Esophagus squamous epithelium (tissue), 5 donors: ENCODE measurements around the gene OR1J4. TPM values are rescaled to one million over a fixed set of nuclear protein-coding genes. Genes with fewer than 3 reads are reported as not detected.

ENCODE experiments used
- DNase-seq: peaks from one replicate; lab custom pipeline; 2025; lab: John Stamatoyannopoulos, UW
- H3K27ac ChIP-seq, 4 donors: fragments of 200-600 bp; sonication (generic); one replicate each; pipeline ENCODE4 v1.5.1; 2016 to 2019; ENCODE audit warnings: mild to moderate bottlenecking in 1 of 4
- H3K27me3 ChIP-seq, 4 donors: fragments of 200-600 bp; sonication (generic); 1 replicate in 3 of 4; 2 replicates in 1 of 4; pipeline versions ENCODE4 v1.5.1 to v1.6.0; 2017 to 2021; ENCODE audit warnings: antibody characterized with exemption in 1 of 4
- H3K36me3 ChIP-seq, 3 donors: fragments of 200-600 bp; sonication (generic); one replicate each; pipeline ENCODE4 v1.5.1; 2016 to 2019
- H3K4me1 ChIP-seq, 3 donors: fragments of 200-600 bp; sonication (generic); one replicate each; pipeline ENCODE4 v1.5.1; 2017 to 2019
- H3K4me3 ChIP-seq, 4 donors: fragments of 200-600 bp; sonication (generic); 1 replicate in 3 of 4; 2 replicates in 1 of 4; pipeline ENCODE4 v1.5.1; 2016 to 2019; ENCODE audit warnings: mild to moderate bottlenecking in 2 of 4, moderate library complexity in 1 of 4
- H3K9me3 ChIP-seq, 3 donors: fragments of 200-600 bp; sonication (generic); one replicate each; pipeline ENCODE4 v1.5.1; 2016 to 2019
- POLR2A ChIP-seq, 4 donors: fragments of 450-650 bp; IDR thresholded peaks; one replicate each; pipeline ENCODE4 v1.6.1; 2017; ENCODE audit warnings: antibody characterized with exemption in 4 of 4, mild to moderate bottlenecking in 4 of 4, moderate library complexity in 3 of 4
- WGBS, 2 donors: methylation state at CpG; one replicate each; pipeline ENCODE4 v1.1.5; 2018; 5-methylcytosine and 5-hydroxymethylcytosine counted together
- intact Hi-C: fragments of 100-400 bp; cut with DNase I; formaldehyde crosslinking; loops from one replicate; pipeline ENCODE4 v1.15.0; 2022
- total RNA-seq, 4 donors: library from RNA; depleted of rRNA; stranded (reverse); fragments of >200 nt; gene quantifications; one replicate each; pipeline ENCODE4 v1.1.0, GENCODE V29; 2016
- TF ChIP-seq, protein P1 (sequence below), 6 experiments: fragments of 450-650 bp in 4 of 6; fragments of 200-600 bp in 2 of 6; sonication (generic) in 2 of 6; IDR thresholded peaks; one replicate each; pipeline ENCODE4 v1.5.1; 2016 to 2019; ENCODE audit warnings: antibody characterized with exemption in 6 of 6, mild to moderate bottlenecking in 4 of 6, moderate library complexity in 4 of 6
- donor health status: DM: yes; HTN: yes; CAD: no.

The OR1J4 gene
- total RNA-seq, 4 donors from 2014 or later = not detected

DNA sequence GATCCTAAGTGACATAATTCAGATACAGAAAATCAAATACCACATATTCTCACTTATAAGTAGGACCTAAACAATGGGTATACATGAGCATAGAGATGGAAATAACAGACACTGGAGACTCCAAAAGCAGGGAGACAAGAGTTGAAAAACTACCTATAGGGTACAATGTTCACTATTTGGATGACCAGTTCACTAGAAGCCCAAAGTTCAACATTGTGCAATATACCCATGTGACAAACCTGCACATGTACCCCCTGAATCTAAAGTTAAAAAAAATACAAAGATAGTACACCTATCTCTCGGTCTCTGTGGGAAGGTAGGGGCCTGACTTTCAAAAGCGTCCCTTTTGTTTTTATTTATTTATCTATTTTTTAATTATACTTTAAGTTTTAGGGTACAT, 19.8 kb downstream of the OR1J4 start:
- Histone ChIP-seq H3K27ac (no peak overlapping the region), H3K27me3 (no peaks in the 10 kb centered on the region), H3K36me3 (no peaks in the 10 kb centered on the region), H3K9me3 (no peaks in the 10 kb centered on the region), H3K4me3 (no peak overlapping the region), H3K4me1 (no peaks in the 10 kb centered on the region)
- TF ChIP-seq, protein P1, sequence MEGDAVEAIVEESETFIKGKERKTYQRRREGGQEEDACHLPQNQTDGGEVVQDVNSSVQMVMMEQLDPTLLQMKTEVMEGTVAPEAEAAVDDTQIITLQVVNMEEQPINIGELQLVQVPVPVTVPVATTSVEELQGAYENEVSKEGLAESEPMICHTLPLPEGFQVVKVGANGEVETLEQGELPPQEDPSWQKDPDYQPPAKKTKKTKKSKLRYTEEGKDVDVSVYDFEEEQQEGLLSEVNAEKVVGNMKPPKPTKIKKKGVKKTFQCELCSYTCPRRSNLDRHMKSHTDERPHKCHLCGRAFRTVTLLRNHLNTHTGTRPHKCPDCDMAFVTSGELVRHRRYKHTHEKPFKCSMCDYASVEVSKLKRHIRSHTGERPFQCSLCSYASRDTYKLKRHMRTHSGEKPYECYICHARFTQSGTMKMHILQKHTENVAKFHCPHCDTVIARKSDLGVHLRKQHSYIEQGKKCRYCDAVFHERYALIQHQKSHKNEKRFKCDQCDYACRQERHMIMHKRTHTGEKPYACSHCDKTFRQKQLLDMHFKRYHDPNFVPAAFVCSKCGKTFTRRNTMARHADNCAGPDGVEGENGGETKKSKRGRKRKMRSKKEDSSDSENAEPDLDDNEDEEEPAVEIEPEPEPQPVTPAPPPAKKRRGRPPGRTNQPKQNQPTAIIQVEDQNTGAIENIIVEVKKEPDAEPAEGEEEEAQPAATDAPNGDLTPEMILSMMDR (IDR thresholded peaks at IDR 0.05) = no peak
- no peak for TF ChIP-seq POLR2A (IDR thresholded peaks at IDR 0.05)
- no peak for DNase-seq
- intact Hi-C loops = no loop called here
- WGBS, 2 donors = 57 to 65% methylated on average over 2 of the region's 2 CpGs

DNA sequence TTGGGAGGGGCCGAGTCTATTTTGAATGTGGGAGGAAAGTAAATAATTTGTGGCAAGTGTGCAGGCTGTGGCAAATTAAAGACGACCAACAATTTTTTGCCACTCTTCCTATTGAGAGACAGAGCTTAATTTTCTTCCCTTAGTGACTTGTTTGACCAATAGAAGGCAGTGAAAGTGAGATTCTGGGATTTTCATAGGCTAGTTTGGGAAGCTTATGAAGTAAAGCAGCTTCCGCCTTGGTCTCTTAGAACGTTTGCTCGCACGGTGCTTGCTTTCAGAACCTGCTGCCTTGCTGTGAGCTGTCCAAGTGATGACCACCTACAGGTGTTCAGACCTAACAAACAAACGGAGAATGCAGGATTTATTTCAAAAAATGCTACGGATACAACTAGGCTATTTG, 27.3 kb downstream of the OR1J4 start:
- peaks cover 0 to 2% (median 0%) of the 10 kb centered on the region in 3 donors for H3K4me1 ChIP-seq
- intact Hi-C loops = no loop called here
- no peak overlapping the region for H3K4me3 ChIP-seq
- H3K27me3 ChIP-seq = no peaks in the 10 kb centered on the region
- no peaks in the 10 kb centered on the region for H3K9me3 ChIP-seq
- TF ChIP-seq POLR2A (IDR thresholded peaks at IDR 0.05) = no peak
- TF ChIP-seq, protein P1 (IDR thresholded peaks at IDR 0.05) = no peak
- no peak overlapping the region for H3K27ac ChIP-seq
- 53 to 71% methylated on average over 8 of the region's 8 CpGs for WGBS, 2 donors
- no peaks in the 10 kb centered on the region for H3K36me3 ChIP-seq
- no peak for DNase-seq

DNA sequence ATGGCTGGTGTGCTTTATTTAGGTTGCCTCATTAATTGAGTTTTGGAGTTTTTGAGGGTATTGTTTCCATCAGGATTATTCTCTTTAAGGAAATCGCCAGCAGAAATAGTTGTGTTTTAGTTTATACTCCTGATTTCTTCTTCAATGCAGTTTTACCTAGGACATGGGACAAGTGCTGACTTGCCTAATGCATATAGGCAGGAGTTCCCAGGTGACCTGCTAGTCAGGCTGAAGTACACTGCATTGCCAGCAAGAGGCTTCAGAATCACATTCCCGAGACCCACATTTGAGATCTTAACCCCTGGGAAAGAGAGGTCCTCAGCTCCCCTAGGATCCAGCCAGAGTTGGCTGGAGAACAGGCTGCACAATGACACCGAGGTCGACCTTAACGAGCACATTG, 32.4 kb downstream of the OR1J4 start:
- no peaks in the 10 kb centered on the region for H3K27me3 ChIP-seq
- intact Hi-C loops = no loop called here
- H3K36me3 ChIP-seq = no peaks in the 10 kb centered on the region
- no peak overlapping the region for H3K27ac ChIP-seq
- TF ChIP-seq, protein P1 (IDR thresholded peaks at IDR 0.05) = no peak
- TF ChIP-seq POLR2A (IDR thresholded peaks at IDR 0.05) = no peak
- no peak for DNase-seq
- no peak overlapping the region for H3K4me3 ChIP-seq
- H3K4me1 ChIP-seq = peaks cover 0 to 7% (median 0%) of the 10 kb centered on the region in 3 donors
- no peaks in the 10 kb centered on the region for H3K9me3 ChIP-seq
- WGBS, 2 donors = 39 to 64% methylated on average over 5 of the region's 5 CpGs

DNA sequence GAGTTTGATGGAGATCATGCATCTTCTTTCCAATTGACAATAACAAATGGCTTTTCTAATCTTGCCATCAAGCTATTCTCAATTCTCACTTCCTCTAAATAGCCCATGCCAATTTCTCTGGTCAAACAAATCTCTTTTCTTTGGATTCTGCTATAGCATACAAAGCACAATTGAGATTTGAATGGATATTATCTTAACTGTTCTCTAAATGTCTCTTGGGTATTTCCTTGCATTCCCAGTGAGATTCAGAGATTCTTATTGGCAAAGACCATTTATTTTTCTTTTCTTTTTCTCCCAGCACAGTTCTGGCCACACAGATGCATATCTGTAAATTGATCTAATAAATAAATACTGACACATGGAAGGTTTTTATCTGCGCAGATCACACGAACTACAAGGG, 33.9 kb downstream of the OR1J4 start, which contains the start of gene OR1N2:
Gene OR1N2 (plus strand): TSS at position 301 of the 400 bp plus-strand sequence. CDS start 100 bp downstream, outside the sequence.
- no peak for DNase-seq
- H3K4me1 ChIP-seq = peaks cover 0 to 7% (median 0%) of the 10 kb centered on the region in 3 donors
- no peak within 1 kb of the TSS for H3K27ac ChIP-seq
- TF ChIP-seq POLR2A (IDR thresholded peaks at IDR 0.05) = no peak
- TF ChIP-seq, protein P1 (IDR thresholded peaks at IDR 0.05) = no peak
- H3K36me3 ChIP-seq = no peaks in the 10 kb centered on the region
- H3K9me3 ChIP-seq = no peaks in the 10 kb centered on the region
- no peak within 1 kb of the TSS for H3K4me3 ChIP-seq
- intact Hi-C loops = no loop called here
- H3K27me3 ChIP-seq = no peaks in the 10 kb centered on the region
- 71 to 72% methylated on average over 2 of the region's 2 CpGs for WGBS, 2 donors

DNA sequence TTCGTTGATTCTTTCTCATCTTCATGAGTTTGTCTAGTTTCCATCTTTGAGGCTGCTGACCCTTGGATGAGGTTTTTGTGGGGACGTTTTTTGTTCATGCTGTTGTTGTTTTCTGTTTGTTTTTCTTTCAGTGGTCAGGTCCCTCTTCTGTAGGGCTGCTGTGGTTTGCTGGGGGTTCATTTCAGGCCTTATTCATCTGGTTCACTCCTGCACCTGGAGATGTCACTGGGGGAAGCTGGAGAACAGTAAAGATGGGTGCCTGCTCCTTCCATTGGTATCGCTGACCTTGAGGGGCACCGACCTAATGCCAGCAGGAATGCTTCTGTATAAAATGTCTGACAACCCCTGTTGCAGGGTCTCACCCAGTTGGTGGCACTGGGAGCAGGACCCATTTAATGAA, 42.5 kb downstream of the OR1J4 start:
- WGBS, 2 donors = 50 to 65% methylated on average over 2 to 4 of the region's 4 CpGs
- H3K36me3 ChIP-seq = no peaks in the 10 kb centered on the region
- no peak for DNase-seq
- intact Hi-C loops = no loop called here
- no peaks in the 10 kb centered on the region for H3K27me3 ChIP-seq
- H3K27ac ChIP-seq = no peak overlapping the region
- no peak overlapping the region for H3K4me3 ChIP-seq
- TF ChIP-seq, protein P1 (IDR thresholded peaks at IDR 0.05) = no peak
- no peak for TF ChIP-seq POLR2A (IDR thresholded peaks at IDR 0.05)
- H3K9me3 ChIP-seq = no peaks in the 10 kb centered on the region
- H3K4me1 ChIP-seq = no peaks in the 10 kb centered on the region
